ENCODE data around the gene HTR7. TPM values are rescaled to one million over a fixed set of nuclear protein-coding genes. Genes with fewer than 3 reads are reported as not detected.

The HTR7 gene
- total RNA-seq, 1 experiment from 2014 or later = not detected

- intact Hi-C loops (cut with micrococcal nuclease; ENCODE audit: unreplicated experiment) = no loop called here
- no peak for TF ChIP-seq EZH2 (IDR thresholded peaks at IDR 0.05; ENCODE audit: borderline replicate concordance, low read depth, low read length, poor library complexity, severe bottlenecking)
- TF ChIP-seq CTCF (conservative IDR thresholded peaks at IDR 0.05; ENCODE audit: low read depth, low read length) = no peak
- no peaks in the 10 kb centered on the region for H3K9me3 ChIP-seq (ENCODE audit: low read depth, low read length, poor library complexity, severe bottlenecking)
- no peak overlapping the region for H3K4me3 ChIP-seq (ENCODE audit: low read depth, low read length, poor library complexity, severe bottlenecking)
- ChIA-PET POLR2A (ENCODE audit: low non-redundant PET) (no interaction called here), CTCF (no interaction called here)
- peaks cover 22% of the 10 kb centered on the region for H3K27me3 ChIP-seq (replicated peaks; ENCODE audit: insufficient read depth, low read depth, low read length, poor library complexity)
- no peaks in the 10 kb centered on the region for H3K36me3 ChIP-seq (ENCODE audit: insufficient read depth, low read length, poor library complexity, severe bottlenecking)
- no peak for DNase-seq (ENCODE audit: low spot score)
- H3K27ac ChIP-seq (ENCODE audit: low read depth, low read length, poor library complexity, severe bottlenecking) = no peak overlapping the region
- no TSS peak for BruUV-seq (replicated peaks)
- no peaks in the 10 kb centered on the region for H3K4me1 ChIP-seq (ENCODE audit: insufficient read depth, low read length, poor library complexity, severe bottlenecking)
Measured at GRCh38 chr10:90798482-90798881, 59.4 kb downstream of the HTR7 start.

GRCh38 chr10:90790422-90790821, 67.4 kb downstream of the HTR7 start:
- no peaks in the 10 kb centered on the region for H3K9me3 ChIP-seq (ENCODE audit: low read depth, low read length, poor library complexity, severe bottlenecking)
- no peaks in the 10 kb centered on the region for H3K36me3 ChIP-seq (ENCODE audit: insufficient read depth, low read length, poor library complexity, severe bottlenecking)
- no peak overlapping the region for H3K4me3 ChIP-seq (ENCODE audit: low read depth, low read length, poor library complexity, severe bottlenecking)
- CTCF ChIA-PET = no interaction called here
- intact Hi-C loops (cut with micrococcal nuclease; ENCODE audit: unreplicated experiment) = no loop called here
- DNase-seq (ENCODE audit: low spot score) = no peak
- BruUV-seq (replicated peaks) = no TSS peak
- H3K27ac ChIP-seq (ENCODE audit: low read depth, low read length, poor library complexity, severe bottlenecking) = no peak overlapping the region
- POLR2A ChIA-PET (ENCODE audit: low non-redundant PET) = no interaction called here
- H3K27me3 ChIP-seq (replicated peaks; ENCODE audit: insufficient read depth, low read depth, low read length, poor library complexity) = peaks cover 66% of the 10 kb centered on the region
- no peaks in the 10 kb centered on the region for H3K4me1 ChIP-seq (ENCODE audit: insufficient read depth, low read length, poor library complexity, severe bottlenecking)
- TF ChIP-seq EZH2 (IDR thresholded peaks at IDR 0.05; ENCODE audit: borderline replicate concordance, low read depth, low read length, poor library complexity, severe bottlenecking) = no peak
- no peak for TF ChIP-seq CTCF (conservative IDR thresholded peaks at IDR 0.05; ENCODE audit: low read depth, low read length)

- CTCF ChIA-PET = no interaction called here
- Histone ChIP-seq H3K27ac (ENCODE audit: low read depth, low read length, poor library complexity, severe bottlenecking) (no peak overlapping the region), H3K27me3 (replicated peaks; ENCODE audit: insufficient read depth, low read depth, low read length, poor library complexity) (peaks cover 80% of the 10 kb centered on the region), H3K9me3 (ENCODE audit: low read depth, low read length, poor library complexity, severe bottlenecking) (no peaks in the 10 kb centered on the region), H3K4me1 (ENCODE audit: insufficient read depth, low read length, poor library complexity, severe bottlenecking) (no peaks in the 10 kb centered on the region), H3K4me3 (ENCODE audit: low read depth, low read length, poor library complexity, severe bottlenecking) (no peak overlapping the region), H3K36me3 (ENCODE audit: insufficient read depth, low read length, poor library complexity, severe bottlenecking) (no peaks in the 10 kb centered on the region)
- POLR2A ChIA-PET (ENCODE audit: low non-redundant PET) = no interaction called here
- TF ChIP-seq CTCF (conservative IDR thresholded peaks at IDR 0.05; ENCODE audit: low read depth, low read length) (no peak), EZH2 (IDR thresholded peaks at IDR 0.05; ENCODE audit: borderline replicate concordance, low read depth, low read length, poor library complexity, severe bottlenecking) (no peak)
- no TSS peak for BruUV-seq (replicated peaks)
- DNase-seq (ENCODE audit: low spot score) = no peak
- intact Hi-C loops (cut with micrococcal nuclease; ENCODE audit: unreplicated experiment) = loop anchor here (2.0 to 10.0 kb wide), 4 partner anchors 37 to 1362 kb away; no protein-coding TSS in a partner anchor
Measured at GRCh38 chr10:90788968-90789367, 68.9 kb downstream of the HTR7 start.

All from A673 (cell line).